Measurements from ENCODE around the gene MAGI1.

GRCh38 chr3:65935724-65936123 is 103.0 kb downstream of the MAGI1 start:
- no peak for TF ChIP-seq GATA2 (IDR thresholded peaks at IDR 0.05; ENCODE audit: low read depth, low read length)
- no peak for TF ChIP-seq GATA3 (IDR thresholded peaks at IDR 0.05; ENCODE audit: low read depth, low read length)

Data from SH-SY5Y (cell line).